Fibroblast of skin of abdomen (primary cell): Measurements from ENCODE around the gene SHB.
"Not testable (repeated sequence)": the region's sequence is repeated elsewhere in the genome, so short reads cannot be mapped to it uniquely, and the experiment has no call there.

Source experiments
- DNase-seq: peaks from one replicate; pipeline ENCODE4 v3.0.0-alpha.2; 2013

SHB gene

GRCh38 chr9:38062498-38063362 lies 6.3 kb downstream of the SHB start:
- peak; percentile 82 for DNase-seq

GRCh38 chr9:38062106-38062497 lies 6.9 kb downstream of the SHB start:
- DNase-seq = no peak

- no peak for DNase-seq
These were observed 7.6 kb downstream of the SHB start for GRCh38 chr9:38061326-38061977.

GRCh38 chr9:38060681-38061080 lies 8.3 kb downstream of the SHB start:
- DNase-seq = no peak

- DNase-seq = no peak
These were observed 9.6 kb downstream of the SHB start for GRCh38 chr9:38059233-38059936.

GRCh38 chr9:38058452-38059232 lies 10.4 kb downstream of the SHB start:
- DNase-seq = no peak

GRCh38 chr9:38057416-38058195 lies 11.4 kb downstream of the SHB start:
- no peak for DNase-seq

GRCh38 chr9:38054653-38055052 lies 14.4 kb downstream of the SHB start:
- no peak for DNase-seq

- DNase-seq = no peak
These were observed 15.1 kb downstream of the SHB start for GRCh38 chr9:38053697-38054461.

- DNase-seq = no peak
These were observed 17.1 kb downstream of the SHB start for GRCh38 chr9:38051780-38052546.

GRCh38 chr9:38048316-38048969 lies 20.6 kb downstream of the SHB start:
- DNase-seq = no peak

- DNase-seq = peak; percentile 93
These were observed 21.5 kb downstream of the SHB start for GRCh38 chr9:38047301-38048251.

GRCh38 chr9:38046661-38047300 lies 22.2 kb downstream of the SHB start:
- peak; percentile 58 for DNase-seq

- DNase-seq = not testable (repeated sequence)
These were observed 23.1 kb downstream of the SHB start for GRCh38 chr9:38045939-38046338.

GRCh38 chr9:38044706-38045105 lies 24.3 kb downstream of the SHB start:
- no peak for DNase-seq

GRCh38 chr9:38043931-38044623 lies 24.9 kb downstream of the SHB start:
- no peak for DNase-seq
